Activated CD4-positive, alpha-beta memory T cell treated with anti-CD3 and anti-CD28 coated beads, Interleukin-2, amount 10 ng/mL, durations not matched to agents 7 days and 5 days (primary cell): Measurements from ENCODE around the gene DSCAML1. TPM values are rescaled to one million over a fixed set of nuclear protein-coding genes. Genes with fewer than 3 reads are reported as not detected.

ENCODE experiments used
- CTCF ChIA-PET: fragments of 350-600 bp; sonication (Branson Sonifier 250); formaldehyde crosslinking; loops from one replicate; lab custom pipeline; 2021; ENCODE audit warnings: antibody characterized with exemption, inconsistent platforms; lab: Charles Lee
- POLR2A ChIA-PET: fragments of 350-600 bp; sonication (Branson Sonifier 250); formaldehyde crosslinking; loops from one replicate; lab custom pipeline; 2021; ENCODE audit warnings: antibody characterized with exemption; lab: Charles Lee
- DNase-seq: peaks from one replicate; pipeline ENCODE4 v3.0.0-alpha.2; 2020
- H3K27ac Mint-ChIP-seq: one replicate; pipeline ENCODE4 v1.8.0; 2021; ENCODE audit warnings: mild to moderate bottlenecking, mixed read lengths
- H3K27me3 Mint-ChIP-seq: one replicate; pipeline ENCODE4 v1.8.0; 2021; ENCODE audit warnings: mixed read lengths
- H3K36me3 Mint-ChIP-seq: one replicate; pipeline ENCODE4 v1.8.0; 2021; ENCODE audit warnings: low read depth, mixed read lengths
- H3K4me1 Mint-ChIP-seq: one replicate; pipeline ENCODE4 v1.8.0; 2021; ENCODE audit warnings: mixed read lengths
- H3K4me3 Mint-ChIP-seq: one replicate; pipeline ENCODE4 v1.8.0; 2021; ENCODE audit warnings: mild to moderate bottlenecking, mixed read lengths
- H3K9me3 Mint-ChIP-seq: one replicate; pipeline ENCODE4 v1.8.0; 2021; ENCODE audit warnings: mixed read lengths
- total RNA-seq, 2 experiments: library from RNA; stranded (reverse); gene quantifications; one replicate each; pipeline ENCODE4 v1.2.3, GENCODE V29; 2021

DSCAML1 gene
- total RNA-seq, 2 experiments from 2014 or later: 0.03 TPM; not detected in 1

DNA sequence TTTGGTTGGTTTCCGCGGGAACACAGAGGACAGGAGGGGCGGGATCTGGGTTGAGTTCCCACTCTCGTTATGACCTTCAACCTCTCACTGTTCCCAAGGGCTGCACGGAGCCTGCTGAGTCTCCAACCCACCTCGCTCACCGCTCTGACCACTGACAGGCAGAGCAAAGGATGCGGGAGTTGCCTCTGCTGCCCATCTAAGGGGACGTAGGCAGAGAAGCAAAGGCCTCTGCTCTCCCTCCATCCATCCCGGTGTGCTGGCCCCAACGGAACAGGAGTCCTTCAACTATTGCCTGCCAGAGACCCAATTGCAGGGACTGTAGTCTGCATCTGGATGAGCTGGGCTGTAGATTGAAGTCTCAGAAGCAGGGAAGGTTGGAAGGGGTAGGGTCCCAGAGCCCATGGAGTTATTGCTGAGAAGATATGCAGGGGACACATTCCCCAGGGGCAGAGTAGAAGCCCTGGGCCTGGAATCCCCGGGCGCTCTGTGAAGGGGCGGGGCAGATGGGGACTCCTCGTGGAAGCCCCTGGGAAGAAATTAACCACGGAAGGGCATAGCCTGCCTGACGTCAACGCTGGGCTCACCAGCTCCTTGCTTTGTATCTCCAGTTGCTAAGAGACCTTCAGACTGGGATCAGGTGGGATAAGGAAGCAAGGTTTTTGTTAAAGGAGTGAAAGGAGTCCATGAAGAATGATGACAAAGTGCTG, 40.2 kb upstream of the DSCAML1 start:
- no peaks in the 10 kb centered on the region for H3K9me3 Mint-ChIP-seq
- H3K4me3 Mint-ChIP-seq: no peak overlapping the region
- peaks cover 4% of the 10 kb centered on the region for H3K4me1 Mint-ChIP-seq
- ChIA-PET POLR2A (no interaction called here), CTCF (no interaction called here)
- H3K27me3 Mint-ChIP-seq: peaks cover 24% of the 10 kb centered on the region
- no peaks in the 10 kb centered on the region for H3K36me3 Mint-ChIP-seq
- no peak overlapping the region for H3K27ac Mint-ChIP-seq
- peak; percentile 11 for DNase-seq

DNA sequence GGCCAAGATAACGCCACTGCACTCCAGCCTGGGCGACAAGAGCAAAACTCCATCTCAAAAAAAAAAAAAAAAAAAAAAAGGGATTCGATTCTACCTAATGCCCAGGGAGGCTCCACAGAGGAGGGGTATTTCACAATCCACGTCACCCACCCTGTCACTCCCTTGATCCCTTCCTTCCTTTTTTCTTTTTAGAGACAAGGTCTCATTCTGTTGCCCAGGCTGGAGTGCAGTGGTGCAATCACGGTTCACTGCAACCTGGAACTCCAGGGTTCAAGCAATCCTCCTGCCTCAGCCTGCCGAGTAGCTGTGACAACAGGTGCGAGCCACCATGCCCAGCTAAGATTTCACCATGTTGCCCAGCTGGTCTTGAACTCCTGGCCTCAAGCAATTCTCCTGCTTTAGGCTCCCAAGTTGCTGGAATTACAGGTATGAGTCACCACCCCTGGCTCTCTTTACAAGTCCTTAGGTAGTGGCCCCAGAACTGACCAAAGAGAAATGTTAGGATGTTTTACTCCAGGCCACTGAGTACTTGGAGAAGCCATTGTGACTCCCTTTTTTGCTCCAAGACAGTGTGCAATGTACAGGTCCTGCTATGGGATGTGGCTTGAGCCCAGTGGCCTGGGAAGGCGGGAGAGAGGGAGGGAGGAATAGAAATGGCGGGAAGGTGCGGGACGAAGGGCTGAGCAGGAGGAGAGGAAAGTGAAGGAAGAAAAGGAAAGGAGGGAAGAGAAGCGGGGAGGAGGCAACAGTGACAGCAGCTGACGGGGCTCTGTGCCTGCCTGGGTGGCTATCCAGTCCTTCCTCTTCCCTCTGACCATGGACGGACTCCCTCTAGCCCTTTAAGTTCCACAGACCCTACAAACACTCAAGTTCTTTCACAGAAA, 39.3 kb upstream of the DSCAML1 start:
- Mint-ChIP-seq H3K36me3 (no peaks in the 10 kb centered on the region), H3K9me3 (no peaks in the 10 kb centered on the region), H3K27ac (no peak overlapping the region), H3K27me3 (peaks cover 24% of the 10 kb centered on the region), H3K4me3 (no peak overlapping the region), H3K4me1 (peaks cover 6% of the 10 kb centered on the region)
- ChIA-PET POLR2A (no interaction called here), CTCF (interaction anchor here (1.0 to 2.7 kb wide), 2 partner anchors 12 to 19 kb away, joined by 3 to 9 read pairs; no protein-coding TSS in a partner anchor)
- DNase-seq: peak; percentile 13

DNA sequence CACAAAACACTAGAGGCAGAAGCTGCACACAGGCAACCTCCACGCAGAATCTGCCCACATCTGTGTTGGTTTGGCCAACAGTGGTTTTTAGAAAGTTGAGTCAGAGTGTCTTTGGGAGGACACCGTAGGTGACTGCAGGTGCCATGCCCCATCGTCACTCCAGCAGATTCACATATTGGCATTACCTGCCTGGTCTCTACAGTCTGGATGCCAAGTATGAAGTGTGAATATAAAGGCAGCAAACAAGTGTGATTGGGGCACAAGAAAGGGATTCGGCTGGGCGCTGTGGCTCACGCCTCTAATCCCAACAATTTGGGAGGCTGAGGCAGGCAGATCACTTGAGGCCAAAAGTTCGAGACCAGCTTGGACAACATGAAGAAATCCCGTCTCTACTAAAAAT, 38.6 kb upstream of the DSCAML1 start:
- ChIA-PET CTCF (interaction anchor here (0.6 to 2.7 kb wide), 4 partner anchors 13 to 218 kb away, joined by 3 to 9 read pairs (median 4); no protein-coding TSS in a partner anchor), POLR2A (no interaction called here)
- no peaks in the 10 kb centered on the region for H3K36me3 Mint-ChIP-seq

DNA sequence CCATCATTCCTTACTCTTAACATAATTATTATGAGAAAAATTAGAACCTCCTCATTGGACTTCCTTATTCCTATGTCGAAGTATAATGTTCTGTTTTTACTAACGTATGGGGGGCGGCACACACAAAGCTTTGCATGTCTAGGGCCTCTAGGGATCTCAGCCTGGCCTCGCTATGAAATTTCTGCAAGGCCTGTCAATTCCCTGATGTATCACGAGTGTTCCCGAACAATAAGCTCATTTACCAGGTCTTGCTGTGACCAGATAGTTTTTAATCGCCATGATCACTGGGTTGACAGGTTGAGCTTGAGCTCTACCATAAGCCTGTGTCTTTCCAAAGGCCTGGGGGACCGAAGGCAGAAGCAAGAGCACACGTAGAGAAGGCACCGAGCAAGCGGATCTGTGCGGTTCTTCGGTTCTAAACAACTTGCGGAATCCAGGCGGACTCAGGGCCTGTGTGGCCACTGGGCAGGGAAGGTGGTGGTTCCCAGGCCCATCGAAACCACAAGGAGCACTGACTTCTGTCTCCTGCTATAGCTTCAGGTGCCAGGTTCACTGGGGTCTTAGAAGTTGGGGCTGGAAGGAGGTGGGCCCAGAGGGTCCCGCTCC, 37.9 kb upstream of the DSCAML1 start:
- no peaks in the 10 kb centered on the region for H3K9me3 Mint-ChIP-seq
- H3K27ac Mint-ChIP-seq: no peak overlapping the region
- CTCF ChIA-PET: interaction anchor here (0.6 to 3.9 kb wide), 6 partner anchors 9 to 218 kb away, joined by 3 to 19 read pairs (median 8); no protein-coding TSS in a partner anchor
- no peak overlapping the region for H3K4me3 Mint-ChIP-seq
- peaks cover 20% of the 10 kb centered on the region for H3K4me1 Mint-ChIP-seq
- DNase-seq: peak; percentile 4
- no peaks in the 10 kb centered on the region for H3K36me3 Mint-ChIP-seq
- POLR2A ChIA-PET: interaction anchor here (1.6 kb wide), 1 partner anchor 217 kb away, joined by 4 read pairs; no protein-coding TSS in a partner anchor
- H3K27me3 Mint-ChIP-seq: peaks cover 24% of the 10 kb centered on the region

More for the DNA sequence above, 38.6 kb upstream of the DSCAML1 start:
- Mint-ChIP-seq H3K27me3 (peaks cover 24% of the 10 kb centered on the region), H3K4me3 (no peak overlapping the region), H3K9me3 (no peaks in the 10 kb centered on the region), H3K4me1 (peaks cover 14% of the 10 kb centered on the region), H3K27ac (no peak overlapping the region)
- peak; percentile 7 for DNase-seq

DNA sequence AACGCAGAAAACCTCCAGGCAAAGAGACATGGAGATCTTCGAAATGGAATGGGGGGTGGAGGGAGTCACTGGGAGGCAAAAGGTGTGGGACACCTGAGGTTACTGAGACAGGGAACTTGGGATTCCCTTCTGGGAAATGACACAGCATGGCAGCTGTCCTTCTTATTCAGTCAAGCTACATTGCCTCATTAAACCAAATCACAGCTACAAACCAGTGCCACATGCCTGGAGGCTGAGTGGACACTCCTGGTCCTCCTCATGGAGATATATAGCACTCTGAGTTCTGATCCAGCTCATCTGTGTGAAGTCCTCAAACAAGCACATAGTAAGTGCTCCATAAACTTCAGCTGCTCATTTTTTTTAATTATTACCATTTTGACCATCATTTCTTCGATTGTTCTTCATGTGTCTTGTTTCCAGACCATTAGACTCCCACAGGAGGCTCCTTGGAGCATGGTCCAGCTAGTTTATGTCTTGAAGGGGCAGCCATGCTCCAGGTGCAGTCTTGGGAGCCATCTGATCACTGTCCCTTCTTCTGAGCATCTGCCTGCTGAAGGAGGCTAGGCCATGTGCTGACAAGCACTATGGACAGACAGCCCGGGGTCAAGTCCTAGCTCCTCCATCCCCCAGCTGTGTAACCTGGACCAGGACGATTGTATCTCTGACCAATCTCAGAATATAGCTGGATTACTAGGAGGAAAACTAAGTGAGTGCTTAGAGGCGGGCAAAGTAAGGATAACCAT, 37.2 kb upstream of the DSCAML1 start:
- H3K27ac Mint-ChIP-seq: no peak overlapping the region
- DNase-seq: no peak
- peaks cover 24% of the 10 kb centered on the region for H3K27me3 Mint-ChIP-seq
- H3K36me3 Mint-ChIP-seq: no peaks in the 10 kb centered on the region
- no peaks in the 10 kb centered on the region for H3K9me3 Mint-ChIP-seq
- ChIA-PET CTCF (interaction anchor here (0.9 to 3.9 kb wide), 8 partner anchors 10 to 608 kb away, joined by 3 to 19 read pairs (median 6); no protein-coding TSS in a partner anchor), POLR2A (interaction anchor here (0.9 to 1.6 kb wide), 2 partner anchors 152 to 218 kb away, joined by 3 to 4 read pairs; partner anchors contain the start of gene IL10RA)
- peaks cover 24% of the 10 kb centered on the region for H3K4me1 Mint-ChIP-seq
- H3K4me3 Mint-ChIP-seq: no peak overlapping the region

DNA sequence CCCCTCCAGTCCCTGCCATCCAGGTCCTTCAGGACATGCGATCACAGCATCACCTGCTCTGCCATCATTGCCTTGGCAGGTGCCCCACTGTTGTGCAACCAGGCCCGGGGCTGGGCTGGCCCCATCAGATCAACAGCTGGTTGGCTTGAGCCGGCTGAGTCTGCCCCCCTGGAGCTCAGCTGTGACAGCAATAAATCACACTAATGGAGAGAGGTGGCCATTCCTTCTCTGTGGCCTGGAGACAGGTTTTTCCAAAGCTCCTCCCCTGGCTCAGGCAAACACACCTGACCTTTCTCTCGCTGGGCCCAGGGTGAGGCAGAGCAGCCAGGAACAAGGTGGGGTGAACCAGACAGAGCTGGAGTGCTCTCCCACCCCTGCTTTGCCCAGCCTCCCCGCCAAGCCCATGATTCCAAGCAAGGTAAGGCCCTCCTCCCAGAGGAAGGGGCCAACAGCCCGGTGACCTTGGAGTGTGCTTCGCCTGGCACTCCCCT, 36.4 kb upstream of the DSCAML1 start:
- Mint-ChIP-seq H3K27ac (no peak overlapping the region), H3K9me3 (no peaks in the 10 kb centered on the region), H3K4me3 (no peak overlapping the region), H3K27me3 (peaks cover 17% of the 10 kb centered on the region), H3K36me3 (no peaks in the 10 kb centered on the region), H3K4me1 (peaks cover 31% of the 10 kb centered on the region)
- ChIA-PET POLR2A (interaction anchor here (0.9 to 1.6 kb wide), 2 partner anchors 153 to 219 kb away, joined by 3 to 4 read pairs; partner anchors contain the start of gene IL10RA), CTCF (interaction anchor here (0.7 to 3.9 kb wide), 9 partner anchors 11 to 607 kb away, joined by 3 to 19 read pairs (median 5); no protein-coding TSS in a partner anchor)
- DNase-seq: no peak

DNA sequence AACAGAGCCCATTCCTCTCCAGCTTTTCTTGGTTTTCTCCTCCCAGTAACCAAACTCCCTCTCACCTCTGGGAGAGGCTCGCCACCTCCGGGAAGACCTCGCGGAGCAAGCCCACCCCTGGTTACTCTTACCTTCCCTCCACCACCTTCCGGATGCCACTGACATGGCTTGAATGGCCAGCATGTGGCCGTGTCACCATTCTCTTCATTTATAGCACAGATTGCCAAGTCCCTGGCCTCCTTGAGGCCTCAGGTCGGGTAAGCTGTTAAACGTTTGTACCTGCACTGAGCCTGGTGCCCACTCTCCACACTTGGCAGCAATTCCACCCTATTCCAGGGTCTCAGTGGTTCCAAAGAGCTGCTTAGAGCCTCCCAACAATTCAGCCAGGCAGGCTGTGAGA, 35.5 kb upstream of the DSCAML1 start:
- H3K4me1 Mint-ChIP-seq: peaks cover 36% of the 10 kb centered on the region
- DNase-seq: no peak
- H3K27ac Mint-ChIP-seq: no peak overlapping the region
- CTCF ChIA-PET: interaction anchor here (0.7 to 3.9 kb wide), 5 partner anchors 9 to 114 kb away, joined by 3 to 19 read pairs (median 3); no protein-coding TSS in a partner anchor
- H3K36me3 Mint-ChIP-seq: no peaks in the 10 kb centered on the region
- POLR2A ChIA-PET: interaction anchor here (0.8 kb wide), 1 partner anchor 219 kb away, joined by 4 read pairs; no protein-coding TSS in a partner anchor
- H3K9me3 Mint-ChIP-seq: no peaks in the 10 kb centered on the region
- peaks cover 9% of the 10 kb centered on the region for H3K27me3 Mint-ChIP-seq
- no peak overlapping the region for H3K4me3 Mint-ChIP-seq

DNA sequence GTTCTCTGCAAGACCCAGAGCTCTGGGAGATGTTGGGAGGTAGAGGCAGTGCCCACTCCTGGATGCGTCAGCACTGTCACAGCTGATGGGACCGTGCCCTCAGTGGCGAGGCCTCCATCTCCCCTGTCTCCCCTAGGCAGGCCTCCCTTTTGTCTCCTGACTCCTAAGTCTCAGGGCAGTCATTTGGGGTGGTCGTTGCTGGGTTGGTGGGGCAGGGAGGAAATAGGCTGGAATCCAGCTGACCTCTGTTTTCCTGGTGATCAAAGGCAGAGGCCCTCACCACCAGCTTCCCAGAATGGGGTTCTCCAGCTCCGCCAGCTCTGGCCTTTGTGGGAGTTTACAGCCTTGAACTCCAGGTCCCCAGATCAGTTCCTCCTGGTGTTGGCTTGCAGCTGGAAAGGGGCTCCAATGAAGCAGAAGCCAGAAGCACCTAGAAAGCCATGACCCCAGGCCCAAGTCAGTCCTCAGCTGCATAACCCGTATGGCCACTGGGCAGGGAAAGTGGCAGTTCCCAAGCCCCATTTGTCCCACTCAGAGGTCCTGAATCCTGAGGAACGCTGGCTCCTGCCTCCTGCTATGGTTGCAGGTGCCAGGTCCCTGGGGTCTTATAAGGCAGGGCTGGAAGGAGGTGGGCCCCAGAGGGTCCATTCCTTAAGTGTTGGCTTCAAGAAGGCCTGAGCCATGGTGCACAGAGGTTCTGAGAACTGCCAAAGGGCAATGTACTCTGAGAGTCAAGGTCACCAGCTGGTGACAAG, 34.8 kb upstream of the DSCAML1 start:
- Mint-ChIP-seq H3K4me1 (peaks cover 38% of the 10 kb centered on the region), H3K27ac (no peak overlapping the region)

DNA sequence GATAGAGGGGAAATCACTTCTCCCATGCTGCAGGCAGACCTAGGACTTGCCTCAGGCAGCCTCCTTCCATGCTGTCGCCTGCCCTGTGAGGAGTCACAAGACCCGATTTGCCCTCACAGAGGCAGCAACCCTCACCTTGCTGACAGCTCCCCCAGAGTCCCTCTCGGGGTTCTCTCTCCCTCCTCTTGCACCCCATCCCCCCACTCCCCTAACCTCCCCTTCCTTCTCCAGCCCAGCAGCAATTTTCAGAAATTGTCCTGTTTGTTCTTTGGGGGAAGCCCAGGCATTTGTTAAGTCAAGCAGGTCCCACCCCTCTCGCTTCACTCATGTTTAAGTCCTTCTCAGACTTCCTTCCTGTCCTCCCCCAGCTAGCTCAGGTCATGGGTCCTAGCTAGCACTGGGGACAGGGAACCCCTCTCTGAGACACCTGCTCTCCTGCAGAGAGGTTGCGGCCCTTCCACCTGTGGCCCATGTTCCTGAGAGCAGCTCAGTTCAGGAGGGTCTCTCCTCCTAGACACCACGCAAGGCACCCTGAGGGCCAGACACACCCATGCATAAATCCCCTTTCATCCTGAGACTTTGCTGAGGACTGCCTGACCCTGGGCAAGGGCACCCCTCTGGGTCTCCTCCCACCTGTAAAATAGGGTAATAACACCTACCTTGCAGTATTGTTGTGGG, 33.8 kb upstream of the DSCAML1 start:
- H3K27me3 Mint-ChIP-seq: no peaks in the 10 kb centered on the region
- POLR2A ChIA-PET: no interaction called here

More for the DNA sequence above, 34.8 kb upstream of the DSCAML1 start:
- no peaks in the 10 kb centered on the region for H3K36me3 Mint-ChIP-seq
- H3K4me3 Mint-ChIP-seq: no peak overlapping the region
- H3K9me3 Mint-ChIP-seq: no peaks in the 10 kb centered on the region
- ChIA-PET CTCF (interaction anchor here (1.4 to 3.9 kb wide), 3 partner anchors 9 to 115 kb away, joined by 3 to 19 read pairs (median 3); no protein-coding TSS in a partner anchor), POLR2A (interaction anchor here (0.8 kb wide), 1 partner anchor 220 kb away, joined by 4 read pairs; no protein-coding TSS in a partner anchor)
- peak; percentile 5 for DNase-seq
- H3K27me3 Mint-ChIP-seq: peaks cover 6% of the 10 kb centered on the region

DNA sequence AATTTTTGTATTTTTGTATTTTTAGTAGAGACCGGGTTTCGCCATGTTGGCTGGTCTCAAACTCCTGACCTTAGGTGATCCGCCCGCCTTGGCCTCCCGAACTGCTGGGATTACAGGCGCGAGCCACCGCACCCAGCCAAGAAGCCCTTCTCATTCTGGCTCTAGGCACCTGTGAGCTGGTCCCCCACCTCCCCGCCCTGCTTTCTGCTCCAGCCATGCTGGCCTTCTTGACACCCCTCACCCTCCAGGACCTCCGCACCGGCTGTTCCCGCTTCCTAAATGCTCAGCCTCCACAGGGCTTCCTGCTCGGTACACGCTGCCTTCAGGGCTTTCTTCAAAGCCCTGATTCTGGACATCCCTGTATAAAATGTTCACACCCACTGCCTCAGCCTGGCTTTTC, 33.1 kb upstream of the DSCAML1 start:
- CTCF ChIA-PET: interaction anchor here (0.9 to 3.0 kb wide), 4 partner anchors 13 to 223 kb away, joined by 3 to 17 read pairs (median 3); no protein-coding TSS in a partner anchor
- H3K36me3 Mint-ChIP-seq: no peaks in the 10 kb centered on the region
- no peaks in the 10 kb centered on the region for H3K9me3 Mint-ChIP-seq
- H3K4me1 Mint-ChIP-seq: peaks cover 41% of the 10 kb centered on the region
- no peak overlapping the region for H3K27ac Mint-ChIP-seq
- POLR2A ChIA-PET: interaction anchor here (2.4 to 3.2 kb wide), 2 partner anchors 15 to 172 kb away, joined by 9 to 15 read pairs; no protein-coding TSS in a partner anchor
- peak; percentile 16 for DNase-seq
- no peaks in the 10 kb centered on the region for H3K27me3 Mint-ChIP-seq
- no peak overlapping the region for H3K4me3 Mint-ChIP-seq

More for the DNA sequence above, 33.8 kb upstream of the DSCAML1 start:
- Mint-ChIP-seq H3K9me3 (no peaks in the 10 kb centered on the region), H3K4me1 (peaks cover 41% of the 10 kb centered on the region), H3K27ac (peak overlapping the region; percentile 14), H3K36me3 (no peaks in the 10 kb centered on the region), H3K4me3 (no peak overlapping the region)
- peak; percentile 16 for DNase-seq
- CTCF ChIA-PET: interaction anchor here (0.9 to 1.5 kb wide), 3 partner anchors 13 to 114 kb away, joined by 3 read pairs; no protein-coding TSS in a partner anchor
